GM21786 (cell line): ENCODE measurements around the gene CAMK4.

ENCODE experiments used
- ATAC-seq: cut with Tn5 transposase; IDR thresholded peaks from one replicate; pipeline ENCODE4 v1.9.1; 2021; ENCODE audit not compliant: unreplicated experiment

Gene CAMK4

GRCh38 chr5:111228520-111229220, 4.5 kb downstream of the CAMK4 start:
- no peak for ATAC-seq

- no peak for ATAC-seq
Measured at GRCh38 chr5:111229221-111229835, 5.1 kb downstream of the CAMK4 start.

- peak; percentile 39 for ATAC-seq
Measured at GRCh38 chr5:111229871-111230810, 6.0 kb downstream of the CAMK4 start.

GRCh38 chr5:111231119-111231518, 6.9 kb downstream of the CAMK4 start:
- ATAC-seq, result no peak

- ATAC-seq, result no peak
Measured at GRCh38 chr5:111232311-111233051, 8.3 kb downstream of the CAMK4 start.

- no peak for ATAC-seq
Measured at GRCh38 chr5:111233052-111233374, 8.8 kb downstream of the CAMK4 start.

- ATAC-seq, result peak; percentile 27
Measured at GRCh38 chr5:111234125-111234524, 9.9 kb downstream of the CAMK4 start.

GRCh38 chr5:111235635-111236034, 11.5 kb downstream of the CAMK4 start:
- no peak for ATAC-seq

- no peak for ATAC-seq
Measured at GRCh38 chr5:111236348-111236747, 12.2 kb downstream of the CAMK4 start.

- no peak for ATAC-seq
Measured at GRCh38 chr5:111236995-111237394, 12.8 kb downstream of the CAMK4 start.

GRCh38 chr5:111237470-111237869, 13.3 kb downstream of the CAMK4 start:
- no peak for ATAC-seq

GRCh38 chr5:111238431-111239225, 14.4 kb downstream of the CAMK4 start:
- no peak for ATAC-seq

GRCh38 chr5:111241696-111242095, 17.5 kb downstream of the CAMK4 start:
- ATAC-seq, result no peak

GRCh38 chr5:111242606-111243005, 18.4 kb downstream of the CAMK4 start:
- no peak for ATAC-seq

- ATAC-seq, result no peak
Measured at GRCh38 chr5:111243318-111243717, 19.1 kb downstream of the CAMK4 start.

- no peak for ATAC-seq
Measured at GRCh38 chr5:111245654-111246053, 21.5 kb downstream of the CAMK4 start.

GRCh38 chr5:111246459-111246858, 22.3 kb downstream of the CAMK4 start:
- ATAC-seq, result no peak

GRCh38 chr5:111248571-111248970, 24.4 kb downstream of the CAMK4 start:
- ATAC-seq, result no peak

GRCh38 chr5:111251921-111252320, 27.7 kb downstream of the CAMK4 start:
- no peak for ATAC-seq

- peak; percentile 67 for ATAC-seq
Measured at GRCh38 chr5:111252799-111253545, 28.8 kb downstream of the CAMK4 start.
